HG02588 (cell line): ENCODE measurements around the gene ITPKB.
"Not testable (repeated sequence)": the region's sequence is repeated elsewhere in the genome, so short reads cannot be mapped to it uniquely, and the experiment has no call there.

Experiments used
- ATAC-seq: cut with Tn5 transposase; IDR thresholded peaks from one replicate; pipeline ENCODE4 v1.9.1; 2021; ENCODE audit warnings: mild to moderate bottlenecking, moderate library complexity; ENCODE audit not compliant: unreplicated experiment

Gene ITPKB

GRCh38 chr1:226606311-226607267, 132.5 kb downstream of the ITPKB start:
- ATAC-seq, result no peak

GRCh38 chr1:226605318-226605950, 133.6 kb downstream of the ITPKB start:
- no peak for ATAC-seq

DNA sequence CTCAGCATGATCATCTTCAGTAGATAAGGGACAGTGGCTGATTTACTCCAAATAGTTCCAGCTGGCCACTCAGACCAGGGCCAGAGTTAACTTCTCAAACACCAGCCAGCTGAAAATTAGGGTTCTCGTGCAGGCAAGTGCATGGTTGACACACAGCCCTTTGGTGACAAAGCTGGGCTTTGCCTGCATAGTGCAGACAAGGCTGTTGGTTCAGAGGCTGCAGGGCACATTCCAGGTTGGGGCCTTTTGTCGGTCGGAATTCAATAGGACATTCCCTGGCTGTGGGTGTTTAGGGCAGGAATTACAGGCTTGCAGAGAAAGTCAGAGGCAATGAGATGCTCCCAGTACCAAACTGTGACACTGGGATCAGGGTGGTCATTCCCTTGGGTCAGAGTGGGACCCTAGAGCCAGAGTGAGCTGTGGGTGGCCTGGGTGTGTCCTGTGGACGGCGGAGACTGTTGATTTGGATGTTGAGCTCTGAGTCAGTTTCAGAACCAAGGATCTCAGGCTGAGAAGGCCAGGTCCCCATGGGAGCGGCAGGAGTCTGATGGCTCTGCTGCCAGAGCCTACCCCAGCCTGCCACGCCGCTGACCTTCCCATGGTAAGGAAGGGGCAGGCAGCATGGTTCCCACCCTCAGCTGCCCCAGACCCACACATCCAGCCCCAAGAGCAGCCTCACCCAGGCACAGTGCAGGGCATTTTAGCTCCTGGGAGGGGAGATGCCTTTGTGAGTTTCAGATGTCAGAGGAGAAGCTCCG, 134.3 kb downstream of the ITPKB start:
- ATAC-seq, result no peak

DNA sequence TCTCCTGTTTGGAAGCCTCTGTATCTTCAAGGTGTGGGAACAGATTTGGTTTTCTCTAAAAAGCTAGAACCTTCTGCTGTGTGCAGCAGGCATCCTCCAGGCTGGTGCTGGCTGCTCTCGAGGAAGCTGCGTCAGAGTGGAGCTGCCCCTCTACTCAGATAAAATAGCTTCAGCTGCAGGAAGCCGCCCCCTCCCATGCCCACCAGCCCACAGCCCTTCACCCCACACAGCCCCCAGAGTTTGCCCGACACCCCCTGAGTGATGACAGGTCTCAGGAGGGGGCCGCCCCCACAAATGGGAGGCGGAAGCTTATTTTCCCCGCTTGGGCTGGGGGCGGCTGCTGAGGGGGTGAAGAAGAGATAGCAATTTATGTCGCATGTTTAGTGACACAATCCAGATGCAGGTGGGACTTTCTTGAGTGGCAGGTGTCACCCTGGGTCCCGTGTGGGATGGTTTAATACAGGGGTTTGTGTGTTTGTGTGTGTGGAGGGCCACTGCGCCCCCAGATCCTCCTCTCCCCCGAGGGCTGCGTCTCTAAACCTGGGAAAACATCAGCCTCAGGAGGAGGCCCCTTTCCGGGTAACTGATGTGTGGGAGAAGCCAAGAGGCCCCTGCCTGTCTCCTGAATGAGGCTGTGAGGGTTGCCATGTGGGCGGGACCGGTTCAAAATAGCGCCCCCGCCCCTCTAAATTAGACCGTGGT, 135.1 kb downstream of the ITPKB start:
- no peak for ATAC-seq

GRCh38 chr1:226603022-226603857, 135.8 kb downstream of the ITPKB start:
- no peak for ATAC-seq

DNA sequence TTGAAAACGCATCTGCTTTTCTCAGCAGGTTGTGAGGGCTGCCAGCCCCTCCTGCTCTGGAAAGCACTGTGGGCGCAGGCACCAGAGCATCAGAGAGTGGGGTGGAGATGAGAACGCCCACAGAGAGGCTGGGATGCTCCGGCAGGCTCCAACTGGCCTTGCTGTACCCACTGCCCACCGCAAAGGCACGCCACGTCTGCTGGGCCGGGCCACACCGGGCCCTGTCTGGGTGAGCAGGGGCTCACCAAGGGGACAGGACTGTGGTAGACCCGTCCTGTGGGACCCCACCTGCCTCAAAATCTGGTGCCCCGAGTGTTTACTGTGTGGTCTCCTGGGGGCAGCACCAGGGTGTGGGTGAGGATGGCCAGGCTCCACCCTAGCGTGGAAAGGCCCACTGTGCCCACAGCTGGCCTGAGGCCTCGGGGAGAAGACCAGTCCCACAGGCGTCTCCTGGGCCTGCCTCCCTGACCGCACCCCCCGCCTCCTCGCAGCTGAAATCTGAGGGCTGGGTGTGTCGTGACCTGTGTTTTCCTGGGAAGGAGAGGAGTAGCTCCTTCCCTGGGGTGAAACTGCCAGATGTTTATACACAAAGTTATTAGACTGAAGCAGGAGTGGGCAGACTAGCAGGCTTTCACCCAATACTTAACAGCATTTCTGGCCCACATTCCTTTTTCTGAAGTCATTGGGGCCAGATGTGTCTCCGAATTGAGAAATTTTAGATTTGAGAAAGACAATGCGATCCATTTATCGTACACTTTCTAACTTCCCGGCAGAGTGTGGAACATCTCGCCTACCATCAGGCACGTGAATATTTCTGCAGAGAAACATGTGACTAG, 136.7 kb downstream of the ITPKB start:
- no peak for ATAC-seq

- no peak for ATAC-seq
Observed at GRCh38 chr1:226601456-226601855, 137.6 kb downstream of the ITPKB start.

DNA sequence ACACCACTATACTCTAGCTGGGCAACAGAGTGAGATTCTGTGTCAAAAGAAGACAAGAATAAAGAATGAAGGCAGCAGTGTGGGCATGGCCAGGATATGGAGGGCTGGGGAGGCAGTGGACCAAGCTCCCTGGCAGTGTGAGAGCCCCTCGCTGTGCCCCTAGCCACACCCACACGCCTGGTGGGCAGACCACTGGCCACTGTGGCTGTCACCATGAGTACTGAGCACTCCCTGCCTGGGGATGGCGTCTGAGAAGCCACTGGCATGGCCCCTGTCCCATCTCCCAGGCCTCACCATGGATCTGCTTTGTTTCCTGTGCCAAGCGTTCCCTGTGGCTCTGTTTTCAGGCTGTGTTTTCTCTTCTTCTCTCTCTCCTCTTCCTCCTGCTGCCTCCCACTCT, 138.8 kb downstream of the ITPKB start:
- ATAC-seq, result no peak

DNA sequence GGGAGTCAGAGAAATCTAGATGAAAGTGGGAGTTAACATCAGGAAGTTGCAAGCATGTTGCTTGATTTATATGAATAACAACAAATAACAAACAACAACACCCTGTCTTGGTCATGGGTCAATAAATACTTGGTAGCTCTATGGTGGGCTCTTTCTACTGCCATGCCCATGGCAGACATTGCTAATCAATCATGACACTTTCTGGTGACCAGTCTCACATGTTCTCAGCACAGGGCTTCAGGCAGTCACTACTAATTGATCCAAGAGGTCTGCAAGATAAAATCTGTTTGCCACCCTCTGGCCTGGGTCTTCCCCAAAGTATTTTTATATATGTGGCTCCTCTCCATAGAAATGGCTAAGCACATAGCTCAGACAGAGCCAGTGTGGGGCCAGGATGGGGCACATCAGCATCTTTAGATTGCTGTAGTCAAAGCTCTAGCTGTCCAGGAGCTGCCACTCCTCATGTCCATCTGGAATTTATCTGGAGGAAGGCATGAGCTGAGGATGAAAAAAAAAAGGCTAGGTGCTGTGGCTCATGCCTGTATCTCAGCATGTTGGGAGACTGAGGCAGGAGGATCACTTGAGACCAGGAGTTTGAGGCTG, 139.3 kb downstream of the ITPKB start:
- no peak for ATAC-seq

GRCh38 chr1:226598955-226599354, 140.1 kb downstream of the ITPKB start:
- ATAC-seq, result not testable (repeated sequence)

- ATAC-seq, result no peak
Observed at GRCh38 chr1:226598455-226598849, 140.6 kb downstream of the ITPKB start.

DNA sequence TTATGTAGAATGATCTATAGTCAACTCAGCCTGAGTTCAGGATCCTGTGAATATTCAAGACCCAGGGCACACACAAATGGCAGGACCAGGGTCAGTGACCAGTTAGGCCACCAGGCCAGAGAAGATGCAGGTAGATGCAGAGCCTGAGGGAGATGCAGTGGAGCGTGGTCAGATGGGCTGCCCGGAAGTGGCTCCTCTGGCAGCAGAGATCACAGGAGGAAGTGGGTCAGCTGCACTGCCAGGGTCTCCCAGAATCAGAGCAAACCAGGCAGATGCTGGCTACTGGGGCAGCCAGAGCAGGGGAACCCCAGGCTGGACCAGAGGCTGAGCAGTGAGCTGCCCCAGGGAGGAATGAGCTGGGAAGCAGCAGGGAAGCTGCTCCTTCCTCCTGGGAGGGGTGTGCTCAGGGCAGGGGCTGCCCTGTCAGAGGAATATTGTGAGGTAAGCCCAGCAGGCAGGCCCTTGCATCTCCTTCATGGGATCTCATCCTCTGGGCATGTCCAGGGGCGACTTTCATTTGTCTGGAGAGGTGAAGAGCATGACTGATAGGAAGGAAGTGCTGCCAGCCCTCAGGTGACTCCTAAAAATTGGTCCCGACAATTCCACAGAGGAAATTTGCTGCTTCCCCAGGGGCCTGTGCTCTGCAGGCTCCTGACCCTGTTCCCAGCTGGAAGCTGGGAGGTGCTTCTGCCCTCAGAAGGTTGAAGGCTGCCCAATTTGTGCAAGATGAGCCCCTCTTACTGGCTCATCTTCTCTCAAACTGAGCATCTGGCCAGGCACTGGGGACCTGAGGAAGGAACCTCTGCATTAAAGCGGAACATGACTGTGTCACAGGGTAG, 141.2 kb downstream of the ITPKB start:
- no peak for ATAC-seq

DNA sequence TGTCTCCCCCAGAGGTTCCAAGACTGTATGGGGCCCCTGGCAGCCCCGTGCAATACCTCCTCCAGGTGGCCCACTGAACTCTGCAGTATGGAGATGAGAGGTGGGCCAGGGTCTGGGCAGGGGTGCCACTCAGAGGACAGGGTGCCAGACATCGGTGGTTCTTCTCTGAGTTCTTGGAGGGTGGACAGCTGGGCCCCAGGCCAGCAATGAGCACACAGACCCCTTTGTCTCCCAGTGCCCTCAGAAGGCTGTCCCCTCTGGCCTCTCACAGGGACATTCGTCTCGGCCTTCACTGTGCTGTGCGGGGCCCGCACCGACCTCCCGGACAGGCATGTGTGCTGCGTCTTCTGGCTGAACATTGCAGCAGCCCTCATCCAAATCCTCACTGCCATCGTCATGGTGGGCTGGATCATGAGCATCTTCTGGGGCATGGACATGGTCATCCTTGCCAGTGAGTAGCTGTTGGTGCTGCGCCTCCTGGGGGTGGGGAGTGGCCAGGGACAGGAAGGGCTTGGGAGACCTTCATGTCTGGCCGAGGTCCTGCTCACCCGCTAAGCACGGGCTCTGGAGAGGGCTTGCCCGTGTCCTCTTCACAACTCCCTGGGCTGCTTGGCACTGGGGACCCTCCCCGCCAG, 142.4 kb downstream of the ITPKB start:
- no peak for ATAC-seq

GRCh38 chr1:226593541-226593940, 145.5 kb downstream of the ITPKB start:
- no peak for ATAC-seq

GRCh38 chr1:226590614-226591013, 148.5 kb downstream of the ITPKB start:
- no peak for ATAC-seq

DNA sequence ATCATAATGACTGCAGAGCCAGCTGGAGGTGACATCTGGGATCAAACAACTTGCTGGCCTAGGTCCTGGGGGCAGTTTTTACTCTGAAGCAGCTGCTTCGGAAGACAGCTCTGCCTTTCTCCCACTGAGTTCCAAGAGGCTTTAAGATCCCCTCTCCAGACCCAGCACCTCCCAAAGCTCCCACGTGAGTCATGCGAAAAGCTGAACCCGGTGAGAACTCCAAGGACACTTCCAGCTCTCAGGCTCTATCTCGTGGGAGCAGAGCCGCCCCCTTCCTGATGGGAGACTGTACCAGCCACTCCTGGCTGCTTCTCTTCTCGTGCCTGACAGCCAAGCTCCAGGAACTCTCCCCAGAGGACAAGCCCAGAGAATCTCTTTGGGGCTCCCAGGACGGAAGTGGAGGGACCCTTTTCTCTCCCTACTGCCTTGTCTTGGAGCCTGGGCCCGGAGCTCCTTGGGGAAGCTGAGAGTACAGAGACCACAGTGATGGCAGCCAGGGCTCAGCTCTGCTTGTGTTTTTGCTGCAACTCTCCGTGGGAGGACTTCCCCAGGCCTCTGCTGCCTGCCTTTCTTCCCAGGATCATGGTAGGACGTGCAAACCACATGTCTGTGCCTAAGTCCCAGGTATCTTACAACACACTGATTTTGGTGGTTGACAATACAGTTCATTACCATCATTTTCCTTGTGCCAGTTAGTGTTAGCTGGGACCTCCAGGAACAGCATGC, 149.9 kb downstream of the ITPKB start:
- no peak for ATAC-seq

- ATAC-seq, result no peak
Observed at GRCh38 chr1:226588484-226588883, 150.6 kb downstream of the ITPKB start.
